Activated B cell treated with CpG ODN at 0.5 μM for 24 hours (primary cell): ENCODE data around the gene ATP8B3. TPM values are rescaled to one million over a fixed set of nuclear protein-coding genes. Genes with fewer than 3 reads are reported as not detected.

Source experiments
- ATAC-seq: fragments of 200-7000 bp; cut with Tn5 transposase; one replicate; pipeline ENCODE4 v1.10.0; 2021; ENCODE audit warnings: low read depth, mild to moderate bottlenecking, moderate library complexity
- CTCF ChIA-PET: fragments of 350-600 bp; sonication (Branson Sonifier 250); formaldehyde crosslinking; loops from one replicate; lab custom pipeline; 2021; ENCODE audit warnings: antibody characterized with exemption; lab: Charles Lee
- POLR2A ChIA-PET: fragments of 350-600 bp; sonication (Branson Sonifier 250); formaldehyde crosslinking; loops from one replicate; lab custom pipeline; 2021; ENCODE audit warnings: antibody characterized with exemption; lab: Charles Lee
- DNase-seq: peaks from one replicate; pipeline ENCODE4 v3.0.0; 2022
- H3K27ac Mint-ChIP-seq: one replicate; pipeline ENCODE4 v1.8.0; 2020; ENCODE audit warnings: mixed read lengths
- H3K27me3 Mint-ChIP-seq: one replicate; pipeline ENCODE4 v1.8.0; 2021; ENCODE audit warnings: mixed read lengths
- H3K36me3 Mint-ChIP-seq: one replicate; pipeline ENCODE4 v1.8.0; 2021; ENCODE audit warnings: low read depth, mixed read lengths
- H3K4me1 Mint-ChIP-seq: one replicate; pipeline ENCODE4 v1.8.0; 2021; ENCODE audit warnings: mixed read lengths
- H3K4me3 Mint-ChIP-seq: one replicate; pipeline ENCODE4 v1.8.0; 2020; ENCODE audit warnings: mild to moderate bottlenecking, mixed read lengths
- H3K9me3 Mint-ChIP-seq: one replicate; pipeline ENCODE4 v1.8.0; 2020; ENCODE audit warnings: mixed read lengths
- intact Hi-C: fragments of 100-400 bp; cut with micrococcal nuclease; formaldehyde crosslinking; loops from one replicate; pipeline ENCODE4 v1.15.1; 2024
- total RNA-seq: library from RNA; stranded (reverse); gene quantifications from 2 replicates; pipeline ENCODE4 v1.2.3, GENCODE V29; 2022
- TF ChIP-seq, protein P1 (sequence below): fragments of 200-600 bp; IDR thresholded peaks from one replicate; pipeline ENCODE4 v1.8.0; 2022; ENCODE audit warnings: antibody characterized with exemption, mild to moderate bottlenecking

ATP8B3 gene
- total RNA-seq, 1 donor from 2014 or later = 3.9 TPM

DNA sequence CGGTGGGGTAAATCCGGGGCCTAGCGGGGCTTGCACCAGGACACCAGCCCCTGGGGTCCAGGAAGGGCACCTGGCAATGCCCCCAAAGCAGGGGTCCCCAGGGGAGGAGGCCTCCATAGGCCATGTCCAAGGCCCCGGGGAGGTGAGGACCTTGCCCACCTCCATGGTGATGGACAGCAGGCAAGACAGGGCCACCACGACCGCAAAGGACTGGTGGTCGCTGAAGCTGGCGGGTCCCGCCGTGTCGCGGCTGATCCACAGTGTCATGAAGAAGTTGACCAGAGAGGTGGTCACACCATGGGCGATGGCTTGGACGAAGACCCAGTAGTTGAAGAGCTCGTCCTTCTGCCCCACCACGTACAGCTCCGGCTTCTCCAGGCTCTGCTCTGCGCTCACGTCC lies 26.8 kb downstream of the ATP8B3 start:
- DNase-seq (no peak), ATAC-seq (no peak)
- H3K4me3 Mint-ChIP-seq = no peak overlapping the region
- TF ChIP-seq, protein P1, sequence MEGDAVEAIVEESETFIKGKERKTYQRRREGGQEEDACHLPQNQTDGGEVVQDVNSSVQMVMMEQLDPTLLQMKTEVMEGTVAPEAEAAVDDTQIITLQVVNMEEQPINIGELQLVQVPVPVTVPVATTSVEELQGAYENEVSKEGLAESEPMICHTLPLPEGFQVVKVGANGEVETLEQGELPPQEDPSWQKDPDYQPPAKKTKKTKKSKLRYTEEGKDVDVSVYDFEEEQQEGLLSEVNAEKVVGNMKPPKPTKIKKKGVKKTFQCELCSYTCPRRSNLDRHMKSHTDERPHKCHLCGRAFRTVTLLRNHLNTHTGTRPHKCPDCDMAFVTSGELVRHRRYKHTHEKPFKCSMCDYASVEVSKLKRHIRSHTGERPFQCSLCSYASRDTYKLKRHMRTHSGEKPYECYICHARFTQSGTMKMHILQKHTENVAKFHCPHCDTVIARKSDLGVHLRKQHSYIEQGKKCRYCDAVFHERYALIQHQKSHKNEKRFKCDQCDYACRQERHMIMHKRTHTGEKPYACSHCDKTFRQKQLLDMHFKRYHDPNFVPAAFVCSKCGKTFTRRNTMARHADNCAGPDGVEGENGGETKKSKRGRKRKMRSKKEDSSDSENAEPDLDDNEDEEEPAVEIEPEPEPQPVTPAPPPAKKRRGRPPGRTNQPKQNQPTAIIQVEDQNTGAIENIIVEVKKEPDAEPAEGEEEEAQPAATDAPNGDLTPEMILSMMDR = no peak
- H3K36me3 Mint-ChIP-seq = no peaks in the 10 kb centered on the region
- H3K9me3 Mint-ChIP-seq = peaks cover 2% of the 10 kb centered on the region
- intact Hi-C loops = no loop called here
- H3K27me3 Mint-ChIP-seq = peaks cover 31% of the 10 kb centered on the region
- ChIA-PET CTCF (no interaction called here), POLR2A (interaction anchor here (0.6 kb wide), 1 partner anchor 181 kb away, joined by 9 read pairs; no protein-coding TSS in a partner anchor)
- H3K27ac Mint-ChIP-seq = no peak overlapping the region
- H3K4me1 Mint-ChIP-seq = peaks cover 5% of the 10 kb centered on the region

DNA sequence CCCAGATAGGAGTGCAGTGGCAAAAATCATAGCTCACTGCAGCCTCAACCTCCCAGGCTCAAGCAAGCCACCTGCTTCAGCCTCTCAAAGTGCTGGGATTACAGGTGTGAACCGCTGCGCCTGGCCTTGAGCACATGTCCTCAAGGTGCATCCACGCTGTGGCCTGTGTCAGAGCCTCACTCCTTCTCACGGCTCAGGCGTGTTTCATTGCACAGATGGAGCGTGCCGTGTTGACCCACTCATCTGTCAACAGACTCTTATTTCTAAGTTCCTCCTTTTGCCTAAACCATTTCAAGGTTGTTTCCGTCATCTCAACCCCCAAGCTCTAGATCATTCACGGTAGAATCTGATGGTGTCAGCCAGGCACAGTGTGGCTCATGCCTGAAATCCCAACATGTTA lies 28.2 kb downstream of the ATP8B3 start:
- ChIA-PET CTCF (no interaction called here), POLR2A (no interaction called here)
- no peak overlapping the region for H3K4me3 Mint-ChIP-seq
- peaks cover 7% of the 10 kb centered on the region for H3K4me1 Mint-ChIP-seq
- peaks cover 2% of the 10 kb centered on the region for H3K9me3 Mint-ChIP-seq
- intact Hi-C loops = no loop called here
- H3K27me3 Mint-ChIP-seq = peaks cover 43% of the 10 kb centered on the region
- no peak overlapping the region for H3K27ac Mint-ChIP-seq
- ATAC-seq (peak; percentile 34), DNase-seq (no peak)
- TF ChIP-seq, protein P1 = no peak
- H3K36me3 Mint-ChIP-seq = no peaks in the 10 kb centered on the region

DNA sequence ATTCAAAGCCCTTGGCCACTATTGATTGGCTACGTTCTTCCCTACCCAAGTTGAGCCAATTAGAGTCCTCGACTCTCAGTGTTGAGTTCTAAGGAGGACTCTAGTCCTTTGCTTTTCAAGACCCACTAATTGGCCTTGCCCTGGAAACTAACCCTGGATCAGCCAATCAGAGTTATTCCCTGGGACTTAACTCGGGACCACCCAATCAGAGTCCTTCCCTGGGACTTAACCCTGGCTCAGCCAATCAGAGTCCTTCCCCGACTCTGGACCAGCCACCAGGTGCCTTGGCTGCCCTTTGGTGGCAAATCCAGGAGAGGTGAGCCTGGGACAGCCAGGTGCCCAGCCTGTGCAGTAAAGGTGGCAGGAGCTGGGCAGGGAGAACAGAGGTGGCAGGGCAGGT lies 28.7 kb downstream of the ATP8B3 start:
- Mint-ChIP-seq H3K36me3 (no peaks in the 10 kb centered on the region), H3K4me1 (peaks cover 7% of the 10 kb centered on the region), H3K4me3 (no peak overlapping the region), H3K9me3 (peaks cover 2% of the 10 kb centered on the region), H3K27me3 (peaks cover 44% of the 10 kb centered on the region), H3K27ac (no peak overlapping the region)
- ATAC-seq = no peak
- ChIA-PET CTCF (no interaction called here), POLR2A (no interaction called here)
- no peak for DNase-seq
- TF ChIP-seq, protein P1 = no peak
- intact Hi-C loops = no loop called here

DNA sequence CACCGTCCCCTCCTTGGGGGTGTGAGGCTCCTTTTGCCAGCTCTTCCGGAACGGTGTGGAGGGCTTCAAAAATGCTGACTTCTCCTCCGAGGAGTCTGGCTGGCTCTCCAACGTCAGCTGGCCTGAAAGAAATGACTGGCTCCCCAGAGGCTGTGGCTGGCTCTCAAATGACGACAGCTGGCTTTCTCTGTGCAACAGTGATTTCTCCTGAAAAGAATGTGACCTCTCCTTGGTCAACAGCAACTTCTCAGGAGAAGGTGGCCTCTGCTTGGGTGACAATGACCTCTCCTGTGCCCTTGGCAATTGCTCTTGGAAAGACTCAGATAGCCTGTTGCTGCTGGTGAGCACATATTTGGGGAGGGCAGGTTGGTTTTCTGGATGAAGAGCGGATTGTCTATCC lies 29.6 kb downstream of the ATP8B3 start:
- Mint-ChIP-seq H3K9me3 (peaks cover 2% of the 10 kb centered on the region), H3K27ac (no peak overlapping the region), H3K4me3 (no peak overlapping the region), H3K4me1 (peaks cover 7% of the 10 kb centered on the region), H3K27me3 (peaks cover 43% of the 10 kb centered on the region), H3K36me3 (no peaks in the 10 kb centered on the region)
- intact Hi-C loops = no loop called here
- TF ChIP-seq, protein P1 = no peak
- ChIA-PET POLR2A (no interaction called here), CTCF (no interaction called here)
- DNase-seq (no peak), ATAC-seq (no peak)

DNA sequence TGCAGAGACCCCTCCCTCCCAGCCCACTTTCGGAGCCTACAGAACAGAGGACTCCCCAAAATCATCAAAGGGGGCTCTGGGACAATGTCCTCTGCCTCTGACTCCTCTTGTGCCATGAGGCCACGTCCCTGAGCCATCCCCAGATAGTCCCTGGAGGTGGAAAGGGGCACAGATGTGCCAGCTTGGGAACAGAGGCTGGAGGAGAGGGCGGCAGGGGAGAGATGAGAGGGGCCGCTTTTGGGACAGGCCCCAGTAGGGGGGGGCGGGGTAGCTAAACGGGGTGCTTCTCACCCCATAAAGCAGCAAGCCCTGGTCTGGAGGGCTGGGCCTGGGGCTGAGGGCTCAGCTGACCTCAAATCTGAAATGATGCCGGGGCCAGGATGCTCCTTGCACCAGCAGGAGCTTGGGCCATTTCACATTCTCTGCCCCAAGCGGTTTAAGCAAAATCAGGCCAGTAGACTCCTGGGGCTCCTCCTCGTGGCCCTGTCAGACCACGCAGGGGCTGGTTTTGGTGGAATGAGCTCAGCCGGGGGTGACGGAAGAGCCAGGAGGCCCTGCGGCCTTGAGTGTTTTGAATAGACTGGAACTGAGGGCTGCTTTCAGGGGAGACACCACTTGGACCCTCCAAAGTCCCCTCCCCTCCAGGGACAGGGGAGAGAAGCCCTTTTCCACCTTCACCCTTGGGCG lies 31.7 kb downstream of the ATP8B3 start:
- H3K27ac Mint-ChIP-seq = no peak overlapping the region
- no peaks in the 10 kb centered on the region for H3K36me3 Mint-ChIP-seq
- peaks cover 52% of the 10 kb centered on the region for H3K27me3 Mint-ChIP-seq
- TF ChIP-seq, protein P1 = no peak
- ChIA-PET POLR2A (no interaction called here), CTCF (no interaction called here)
- no peak for ATAC-seq
- intact Hi-C loops = no loop called here
- peaks cover 2% of the 10 kb centered on the region for H3K9me3 Mint-ChIP-seq
- peaks cover 7% of the 10 kb centered on the region for H3K4me1 Mint-ChIP-seq
- no peak overlapping the region for H3K4me3 Mint-ChIP-seq
- DNase-seq = no peak
